GM19025 (cell line): ENCODE results near the gene ECEL1.

Experiments
- ATAC-seq: cut with Tn5 transposase; IDR thresholded peaks from one replicate; pipeline ENCODE4 v1.9.1; 2021; ENCODE audit warnings: mild to moderate bottlenecking, low read depth, moderate library complexity; ENCODE audit not compliant: unreplicated experiment

Gene ECEL1

DNA sequence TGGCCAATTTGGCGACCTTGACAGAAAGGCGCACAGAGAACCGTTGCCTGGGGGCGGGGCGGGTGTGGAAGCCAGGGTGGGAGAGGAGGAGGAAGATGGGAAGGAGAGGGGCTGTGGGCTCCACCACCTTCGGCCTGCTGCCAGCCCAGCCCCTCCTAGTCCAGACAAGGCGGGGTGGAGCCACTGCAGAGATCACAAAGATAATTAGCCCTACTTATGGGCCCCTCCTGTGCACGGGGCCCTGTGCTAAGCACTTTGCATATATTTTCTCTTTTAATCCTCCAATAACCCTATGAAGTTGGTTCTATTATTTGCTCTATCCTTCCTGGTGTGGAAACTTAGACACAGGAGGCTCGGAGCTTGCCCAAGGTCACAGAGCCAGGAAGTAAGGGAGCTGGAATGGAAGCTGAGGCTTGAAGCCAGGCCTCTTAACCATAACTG, 13.7 kb upstream of the ECEL1 start:
- ATAC-seq: no peak

DNA sequence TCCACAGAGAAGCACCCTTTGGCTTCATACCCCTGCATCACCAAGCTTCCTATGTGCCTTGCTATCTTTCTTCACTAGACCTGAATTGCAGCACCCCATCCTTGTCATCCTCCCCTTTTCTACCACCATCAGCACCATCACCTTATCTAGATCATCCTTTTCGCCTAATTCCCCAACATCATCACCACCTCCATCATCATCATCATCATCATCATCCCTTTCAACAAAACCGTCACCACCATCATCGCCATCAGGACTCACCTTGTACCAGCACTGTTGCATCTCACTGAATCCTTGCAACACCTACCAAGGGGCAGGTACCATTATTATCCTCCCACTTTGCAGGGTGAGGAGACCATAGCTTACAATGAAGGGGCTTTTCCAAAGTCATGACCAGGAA, 10.8 kb upstream of the ECEL1 start:
- no peak for ATAC-seq

DNA sequence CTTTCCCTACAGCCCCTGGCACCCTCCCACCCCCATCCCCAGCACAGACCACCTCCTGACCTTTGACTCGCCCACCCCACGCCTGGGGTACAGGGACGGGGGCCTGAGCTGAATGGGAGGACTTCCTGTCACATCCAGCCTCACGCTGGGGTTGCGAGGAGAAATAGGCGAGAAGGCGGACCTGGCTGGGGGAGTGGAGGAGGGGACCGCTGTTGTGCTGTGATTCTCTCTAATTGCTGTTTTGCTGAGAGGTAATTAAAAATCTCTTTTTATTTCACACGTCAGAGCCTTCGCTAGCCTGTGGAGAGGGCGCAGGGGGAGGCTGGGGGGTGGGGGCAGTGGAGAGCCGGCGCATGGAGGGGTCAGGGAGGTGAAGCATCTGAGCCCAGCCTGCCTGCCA, 9.7 kb upstream of the ECEL1 start:
- no peak for ATAC-seq

DNA sequence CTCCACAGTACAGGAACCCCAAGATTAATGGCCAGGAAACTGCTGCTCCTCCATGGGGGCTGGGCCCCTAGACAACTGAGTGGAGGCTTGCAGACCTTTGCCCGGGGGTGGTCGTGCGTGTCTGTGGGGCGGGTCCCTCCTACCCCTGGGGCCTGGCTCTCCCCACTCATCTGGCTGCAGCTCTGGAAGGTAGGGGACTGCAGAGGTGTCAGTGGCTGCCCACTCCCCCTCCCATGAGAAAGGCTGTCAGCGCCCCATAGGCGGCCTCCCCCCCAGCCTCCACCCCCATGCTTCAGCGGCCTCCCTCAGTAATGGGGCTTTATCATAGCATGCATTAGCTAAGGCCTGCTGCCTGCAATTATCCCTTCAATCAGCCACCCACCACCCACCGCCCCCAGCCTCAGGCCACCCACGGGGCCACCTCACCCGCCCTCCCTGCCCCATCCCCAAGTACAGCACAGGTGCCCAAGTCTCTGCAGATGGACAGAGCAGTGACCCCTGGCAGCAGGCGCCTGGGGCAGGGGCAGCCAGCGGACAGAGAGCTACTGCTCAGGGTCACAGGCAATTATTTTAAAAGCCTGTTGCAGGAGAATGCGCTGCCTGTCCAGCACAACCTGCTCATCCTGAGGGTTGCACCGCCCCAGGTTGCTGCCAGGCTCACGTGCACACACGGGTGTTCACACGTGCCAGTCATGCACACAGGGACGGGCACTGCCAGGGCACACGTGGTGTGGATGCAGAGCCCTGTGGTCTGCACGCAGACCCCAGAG, 9.1 kb upstream of the ECEL1 start:
- no peak for ATAC-seq

DNA sequence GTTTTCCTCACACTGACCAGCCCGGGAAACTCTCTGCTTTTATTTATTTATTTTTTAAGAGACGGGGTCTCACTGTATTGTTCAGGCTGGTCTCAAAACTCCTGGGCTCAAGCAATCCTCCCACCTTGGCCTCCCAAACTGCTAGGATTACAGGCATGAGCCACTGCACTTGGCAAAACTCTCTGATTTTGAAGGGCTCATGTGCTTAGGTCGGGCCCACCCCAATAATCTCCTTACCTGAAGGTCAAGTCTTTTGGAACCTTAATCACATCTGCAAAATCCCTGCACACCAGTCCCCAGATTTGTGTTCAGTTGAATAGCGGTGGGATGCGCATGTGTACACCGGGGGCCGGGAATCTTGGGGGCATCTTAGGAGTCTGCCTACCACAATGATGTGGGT, 7.7 kb upstream of the ECEL1 start:
- ATAC-seq: no peak

DNA sequence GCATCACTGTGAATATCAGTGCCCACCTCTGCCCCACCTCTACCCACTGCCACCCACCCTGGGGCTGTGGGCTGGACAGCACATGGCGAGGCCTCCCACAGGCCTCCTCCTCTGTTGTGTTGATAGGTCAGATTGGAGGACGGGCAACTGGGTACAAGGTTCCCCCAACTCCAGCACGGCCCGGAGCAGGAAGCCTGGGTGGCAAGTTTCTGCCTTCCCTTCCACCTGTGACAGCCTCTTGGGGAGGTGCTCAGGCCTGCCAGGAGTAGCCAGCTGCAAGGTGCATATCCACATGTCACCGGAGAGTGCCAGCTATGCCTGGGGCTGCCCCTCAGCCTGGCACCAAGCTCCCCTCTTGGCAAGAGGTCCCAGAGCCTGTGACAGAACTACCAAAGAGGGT, 6.9 kb upstream of the ECEL1 start:
- no peak for ATAC-seq

DNA sequence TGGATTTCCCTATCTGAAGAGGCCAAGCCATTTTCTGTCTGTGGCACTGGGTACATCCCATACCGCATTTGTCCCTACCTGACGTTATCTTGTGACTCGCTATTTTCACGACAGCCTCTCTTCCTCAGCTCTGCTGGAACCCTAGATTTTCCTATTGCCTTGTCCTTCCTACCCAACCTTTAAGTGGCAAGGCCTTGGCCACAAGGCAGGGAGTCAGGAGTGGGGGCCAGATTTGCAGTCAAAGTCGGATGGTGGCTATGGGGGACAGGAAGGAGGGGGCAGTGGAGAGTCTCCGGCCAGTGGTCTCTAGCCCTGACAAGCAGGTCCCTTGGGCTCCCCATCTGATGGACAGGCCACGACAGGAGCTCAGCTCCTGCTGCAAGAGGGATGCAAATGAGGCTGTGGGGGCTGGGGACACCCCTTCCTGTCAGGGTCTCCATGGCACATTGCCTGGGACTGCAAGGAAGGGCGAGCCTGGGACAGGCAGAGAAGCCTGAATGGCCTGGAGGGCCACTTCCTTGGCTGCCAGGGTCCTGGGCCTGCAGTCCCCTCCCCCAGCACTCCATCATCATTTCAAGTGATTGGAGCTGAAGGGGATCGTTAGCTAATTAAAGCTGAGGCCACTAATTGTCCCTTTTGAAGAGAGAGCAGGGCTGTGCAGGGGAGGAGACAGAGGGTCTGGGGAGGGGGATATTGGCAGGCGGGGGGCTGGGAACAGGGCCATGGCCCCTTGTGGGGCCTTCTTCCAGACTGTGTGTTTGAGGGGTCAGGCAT, 6.3 kb upstream of the ECEL1 start:
- ATAC-seq: no peak

DNA sequence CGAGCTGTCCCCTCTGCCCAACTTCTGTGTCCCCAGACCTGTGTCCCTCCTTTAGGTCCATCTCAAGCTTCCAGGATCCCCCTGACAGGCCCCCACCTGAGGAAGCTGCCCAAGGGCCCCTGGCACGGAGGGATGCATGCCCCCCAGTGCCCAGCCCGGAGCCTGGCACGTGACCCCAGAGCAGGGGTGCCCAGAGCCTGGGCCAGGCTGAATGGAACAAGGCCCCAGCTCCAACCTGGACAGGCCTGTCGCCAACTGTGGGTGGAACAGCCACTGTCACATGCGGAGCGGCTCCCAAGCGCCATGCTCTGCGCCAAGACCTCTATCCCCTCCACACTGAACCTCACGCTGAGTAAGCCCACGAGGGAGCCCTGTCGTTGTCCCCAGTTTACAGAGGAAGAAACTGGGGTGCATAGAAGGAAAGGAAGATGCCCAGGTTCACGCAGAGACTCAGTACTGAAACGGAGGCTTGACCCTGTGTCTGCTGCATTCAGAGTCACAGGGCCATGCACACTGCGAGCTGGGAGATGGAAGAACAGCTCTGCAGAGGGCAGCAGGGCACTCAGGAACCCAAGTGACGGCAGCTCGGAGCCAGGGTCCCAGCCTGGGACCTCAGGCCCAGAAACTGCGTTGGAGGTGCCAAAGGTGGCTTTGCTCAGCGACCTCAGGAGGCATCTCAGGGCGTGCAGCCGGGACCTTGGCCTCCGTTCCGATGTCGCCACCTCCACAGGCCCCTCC, 5.5 kb upstream of the ECEL1 start:
- no peak for ATAC-seq

DNA sequence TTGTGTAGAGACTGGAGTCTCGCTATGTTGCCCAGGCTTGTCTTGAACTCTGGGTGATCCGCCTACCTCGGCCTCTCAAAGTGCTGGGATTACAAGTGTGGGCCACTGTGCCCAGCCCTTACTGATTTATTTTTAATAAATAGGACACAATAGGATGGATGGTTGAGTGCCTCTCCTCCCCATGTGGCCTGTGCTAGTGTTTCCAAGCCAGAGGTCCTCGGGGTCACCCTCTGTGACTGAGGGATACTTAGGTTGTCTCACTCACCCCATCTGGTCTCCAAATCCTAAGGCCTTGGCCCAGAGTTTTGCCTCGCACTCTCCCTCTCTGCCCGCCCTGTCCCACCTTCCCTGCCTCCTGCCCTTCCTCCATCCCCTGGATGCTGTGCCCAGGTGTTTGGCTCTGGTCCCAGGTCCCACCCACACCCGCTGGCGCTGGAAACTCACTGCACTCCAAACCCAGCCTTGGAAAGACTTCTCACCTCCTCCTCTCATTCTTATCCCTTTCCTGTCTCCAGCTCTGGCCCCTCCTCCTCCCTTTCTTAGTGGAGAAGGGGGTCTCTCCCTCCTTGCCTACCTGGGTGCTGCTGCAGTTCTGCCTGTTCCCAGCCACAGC, 4.7 kb upstream of the ECEL1 start:
- no peak for ATAC-seq

DNA sequence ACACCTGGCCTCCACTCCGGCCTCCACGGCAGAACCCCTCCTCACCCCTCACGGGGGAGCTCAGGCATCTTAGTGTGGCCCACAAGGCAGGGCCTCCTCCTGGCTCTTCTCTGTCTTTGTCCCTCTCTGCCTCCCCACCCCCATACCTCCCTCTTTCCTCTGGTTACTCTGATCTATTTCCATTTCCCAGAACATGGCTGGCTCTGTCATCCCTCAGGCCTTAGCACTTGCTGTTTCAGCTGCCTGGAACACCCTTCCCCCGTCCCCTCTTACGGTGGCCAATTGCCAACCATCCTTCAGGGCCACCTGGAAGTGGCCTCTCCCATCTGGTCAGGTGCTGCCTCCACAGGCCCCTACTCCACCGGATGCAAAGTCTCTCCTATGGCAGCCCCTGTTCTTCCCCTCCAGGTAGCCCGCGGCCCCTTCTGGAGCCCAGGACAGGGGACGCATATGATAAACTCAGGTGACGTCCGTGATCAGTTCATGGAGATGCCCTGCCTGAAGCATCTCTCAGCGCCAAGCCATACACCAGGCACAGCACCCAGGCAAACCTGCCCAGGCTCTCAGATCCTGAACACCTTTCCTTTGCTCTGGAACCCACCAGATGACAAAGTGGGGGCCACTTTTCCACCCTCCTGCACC, 3.6 kb upstream of the ECEL1 start:
- no peak for ATAC-seq

DNA sequence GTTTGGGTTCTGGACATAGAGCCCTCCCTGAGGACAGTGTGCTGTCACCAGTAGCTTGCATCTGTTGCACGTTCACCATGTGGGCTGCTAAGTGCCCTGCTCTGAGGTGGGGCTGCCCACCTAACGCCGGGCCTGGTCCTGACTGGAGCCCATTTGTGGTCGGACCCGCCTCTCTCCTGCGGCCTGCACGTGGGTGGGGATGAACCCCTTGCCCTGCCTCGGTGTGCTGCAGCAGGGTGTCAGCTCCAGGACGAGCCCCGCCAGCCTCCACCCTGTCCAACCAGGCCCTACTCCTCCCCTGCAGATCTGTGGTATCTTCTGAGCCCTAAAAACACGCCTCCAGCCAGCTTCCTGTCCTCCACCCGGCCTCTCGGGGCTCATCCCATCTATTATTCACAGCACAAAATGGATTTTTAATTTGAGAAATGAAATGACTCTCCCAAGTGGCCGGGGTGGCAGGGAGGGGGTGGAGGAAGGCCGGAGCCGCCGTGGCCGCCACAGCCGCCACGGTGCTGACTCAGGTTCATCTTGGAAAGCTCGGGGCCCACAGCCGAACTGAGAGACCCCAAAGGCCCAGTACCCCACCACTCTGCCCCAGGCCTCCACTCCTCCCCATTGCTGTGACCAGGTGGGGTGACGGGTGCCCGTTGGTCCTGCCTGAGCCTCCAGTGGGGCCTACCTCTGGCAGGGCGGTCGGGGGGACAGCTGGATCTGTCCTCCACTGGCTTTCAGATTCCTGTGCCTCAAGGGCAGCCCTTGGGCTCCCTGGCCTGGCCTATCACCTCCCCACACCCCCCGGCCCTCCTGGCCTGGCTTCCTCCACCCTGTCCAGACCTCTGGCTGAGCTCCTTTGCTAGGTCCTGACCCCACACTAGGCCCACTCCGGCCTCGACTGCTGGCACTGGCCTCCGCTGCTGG, 2.8 kb upstream of the ECEL1 start:
- ATAC-seq: no peak

DNA sequence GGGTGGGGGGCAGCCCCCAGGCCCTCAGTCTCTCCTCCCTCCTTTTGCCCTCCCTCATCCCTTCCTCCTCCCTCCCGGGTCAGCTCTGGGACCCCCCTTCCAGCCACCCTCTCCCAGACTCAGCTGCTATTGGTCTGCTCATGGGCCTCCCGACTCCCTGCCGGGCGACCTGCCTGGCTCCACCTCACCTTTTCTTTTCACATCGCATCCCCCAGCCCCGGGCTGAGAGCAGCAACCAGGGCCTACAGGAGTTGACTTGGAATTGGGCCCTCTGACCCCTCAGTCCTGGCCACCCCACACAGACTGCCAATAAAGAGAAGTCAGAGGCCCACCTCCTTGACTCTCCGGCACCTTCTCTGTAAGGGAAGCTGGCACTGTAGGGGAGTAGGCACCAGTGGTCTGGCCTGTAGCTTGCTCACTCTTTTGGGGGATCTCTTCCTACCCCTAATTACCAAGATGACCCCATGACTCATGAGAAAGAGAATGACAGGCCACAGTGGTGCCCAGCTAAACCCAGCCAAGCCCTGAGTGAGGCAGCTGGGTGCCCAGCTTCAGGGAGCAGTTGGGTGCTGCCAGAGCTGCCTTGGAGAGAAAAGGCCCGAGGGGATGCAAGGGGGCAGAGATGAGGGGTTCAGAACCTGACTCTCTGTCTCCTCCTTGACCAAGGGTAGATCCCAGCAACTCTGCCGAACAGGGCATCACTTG, 2.0 kb upstream of the ECEL1 start:
- no peak for ATAC-seq

DNA sequence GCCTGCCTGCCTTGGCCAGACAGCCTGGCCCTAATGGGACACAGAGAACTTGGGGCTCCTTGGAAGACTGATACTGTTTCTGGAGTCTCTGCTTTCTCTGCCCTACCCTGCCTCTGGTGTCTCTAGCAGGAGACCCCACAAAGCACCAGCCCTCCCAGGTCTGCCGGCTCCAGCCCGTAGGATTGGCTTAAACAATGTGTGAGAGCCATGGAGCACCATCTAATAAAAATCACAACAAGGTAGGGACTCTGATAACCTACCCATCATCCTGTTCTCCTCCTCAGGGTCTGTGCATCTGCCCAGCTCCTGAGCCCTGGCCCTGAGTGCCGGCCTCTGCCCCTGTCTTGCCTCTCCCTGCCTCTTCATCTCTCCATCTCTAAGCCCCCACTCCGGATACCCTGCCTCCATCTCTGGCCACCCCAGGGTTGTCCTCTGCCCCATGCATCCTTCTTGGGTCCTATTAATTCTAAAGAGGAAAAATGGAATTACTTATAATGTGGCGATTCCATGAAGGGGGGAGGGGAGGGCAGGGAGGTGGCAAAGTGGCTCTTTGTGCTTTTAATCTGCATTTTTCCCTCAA, 1.2 kb upstream of the ECEL1 start:
- ATAC-seq: no peak

DNA sequence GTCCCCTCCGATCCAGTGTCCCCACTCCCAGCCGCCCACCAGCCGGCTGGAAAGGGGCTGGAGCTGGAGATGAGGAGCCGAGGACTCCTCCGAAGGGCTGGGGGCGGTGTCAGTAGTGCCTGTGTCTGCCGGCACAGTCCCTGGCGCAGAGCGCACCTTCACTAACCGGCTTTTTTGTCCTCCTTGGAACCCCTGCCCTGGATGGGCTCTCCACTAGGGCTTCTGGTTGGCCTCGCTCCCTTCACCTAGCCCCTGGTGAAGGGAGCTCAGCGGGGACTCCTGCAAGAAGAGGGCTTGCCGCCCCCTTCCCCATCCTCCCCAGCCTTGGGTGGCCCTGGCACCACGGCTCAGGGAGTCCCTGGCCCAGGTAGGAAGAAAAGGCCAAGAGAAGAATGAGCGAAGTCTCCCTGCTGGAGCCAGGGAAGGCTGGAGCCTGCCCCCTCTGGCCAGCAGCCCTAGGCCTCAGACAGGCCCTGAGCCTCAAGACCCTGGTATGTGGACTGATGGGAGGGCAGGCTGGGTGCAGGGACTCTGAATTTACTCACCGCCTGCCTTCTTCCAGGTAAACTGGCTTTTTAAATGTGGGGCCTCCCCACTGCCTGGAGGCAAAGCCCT, 570 bp upstream of the ECEL1 start:
- no peak for ATAC-seq

DNA sequence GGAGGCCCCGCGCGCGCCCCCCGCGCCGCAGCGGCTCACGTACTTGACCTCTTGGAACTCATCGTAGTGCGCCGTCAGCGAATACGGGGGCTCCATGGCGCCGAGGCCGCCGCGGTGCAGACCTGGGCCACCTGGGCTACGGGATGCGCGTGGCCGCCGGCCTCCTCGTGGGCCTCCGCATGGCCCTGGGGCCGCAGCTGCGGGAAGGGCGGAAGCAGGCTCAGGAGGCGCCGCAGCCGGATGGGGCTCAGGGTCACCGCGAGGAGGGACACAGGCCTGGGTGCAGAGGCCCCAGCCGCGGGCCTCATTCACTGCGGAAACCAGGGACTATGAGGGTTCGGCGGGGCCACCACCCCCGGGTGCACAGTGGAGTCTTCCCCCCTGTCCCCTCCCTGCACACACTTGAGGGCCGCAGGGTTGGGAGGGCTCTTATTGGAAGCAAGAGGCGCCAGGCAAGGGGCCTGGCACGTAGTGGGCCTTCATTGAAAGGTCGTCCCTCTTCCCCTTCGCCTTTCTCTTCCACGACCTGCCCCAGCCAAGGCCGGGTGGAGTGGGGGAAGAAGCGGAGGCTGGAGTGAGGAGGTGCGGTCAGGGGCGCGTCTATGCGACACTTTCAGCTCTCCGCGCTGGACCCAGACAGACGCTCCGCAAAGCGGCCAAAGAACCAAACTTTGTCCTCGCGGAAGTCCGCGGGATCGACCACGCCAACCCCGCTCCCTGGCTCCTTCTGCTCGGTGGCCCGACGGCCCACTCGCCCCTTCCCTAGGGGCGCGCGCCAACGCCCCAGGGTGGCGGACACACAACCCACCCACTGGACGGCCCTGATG, 863 bp downstream of the ECEL1 start:
- ATAC-seq: no peak

DNA sequence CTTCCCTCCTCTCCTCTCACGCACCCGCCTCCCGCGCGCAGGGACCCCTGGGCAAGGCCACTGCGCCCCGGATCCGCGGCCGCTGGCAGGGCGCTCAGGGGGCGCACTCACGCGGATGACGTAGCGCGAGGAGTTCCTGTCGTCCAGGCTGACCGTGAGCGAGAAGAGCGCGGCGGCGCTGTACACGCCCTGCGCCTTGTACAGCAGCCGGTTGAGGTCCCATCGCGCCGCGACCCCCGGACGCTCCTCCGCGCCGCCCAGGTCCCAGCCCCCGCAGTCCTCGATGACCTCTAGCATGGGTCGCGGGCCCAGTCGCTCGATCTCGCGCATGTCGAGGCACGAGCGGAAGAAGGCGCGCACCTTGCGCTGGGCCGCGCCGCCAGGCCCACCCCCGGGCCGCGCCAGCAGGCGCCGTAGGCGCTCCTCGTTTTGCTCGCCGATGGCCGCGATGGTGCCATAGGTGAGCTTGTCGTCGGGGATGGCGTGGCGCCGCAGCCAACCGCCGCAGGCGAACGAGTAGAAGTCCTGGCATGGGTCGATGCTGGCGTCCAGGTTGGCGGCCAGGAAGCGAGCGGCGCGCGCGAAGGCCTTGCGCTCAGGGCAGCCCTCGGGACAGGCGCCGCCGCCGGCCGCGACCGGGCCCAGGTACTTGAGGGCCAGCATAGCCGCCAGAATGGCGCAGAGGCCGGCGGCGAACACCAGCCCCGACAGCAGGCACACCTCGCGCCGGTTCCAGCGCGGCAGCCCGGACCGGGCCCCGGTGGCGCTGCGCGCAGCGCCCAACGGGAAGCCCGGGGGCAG, 1.7 kb downstream of the ECEL1 start:
- no peak for ATAC-seq
